NCI-H1694 (cell line): ENCODE data around the gene FBRSL1.
"Not testable (repeated sequence)": the region's sequence is repeated elsewhere in the genome, so short reads cannot be mapped to it uniquely, and the experiment has no call there.

Experiments used
- DNase-seq: peaks from one replicate; lab custom pipeline; 2025; lab: John Stamatoyannopoulos, UW

The FBRSL1 gene

DNA sequence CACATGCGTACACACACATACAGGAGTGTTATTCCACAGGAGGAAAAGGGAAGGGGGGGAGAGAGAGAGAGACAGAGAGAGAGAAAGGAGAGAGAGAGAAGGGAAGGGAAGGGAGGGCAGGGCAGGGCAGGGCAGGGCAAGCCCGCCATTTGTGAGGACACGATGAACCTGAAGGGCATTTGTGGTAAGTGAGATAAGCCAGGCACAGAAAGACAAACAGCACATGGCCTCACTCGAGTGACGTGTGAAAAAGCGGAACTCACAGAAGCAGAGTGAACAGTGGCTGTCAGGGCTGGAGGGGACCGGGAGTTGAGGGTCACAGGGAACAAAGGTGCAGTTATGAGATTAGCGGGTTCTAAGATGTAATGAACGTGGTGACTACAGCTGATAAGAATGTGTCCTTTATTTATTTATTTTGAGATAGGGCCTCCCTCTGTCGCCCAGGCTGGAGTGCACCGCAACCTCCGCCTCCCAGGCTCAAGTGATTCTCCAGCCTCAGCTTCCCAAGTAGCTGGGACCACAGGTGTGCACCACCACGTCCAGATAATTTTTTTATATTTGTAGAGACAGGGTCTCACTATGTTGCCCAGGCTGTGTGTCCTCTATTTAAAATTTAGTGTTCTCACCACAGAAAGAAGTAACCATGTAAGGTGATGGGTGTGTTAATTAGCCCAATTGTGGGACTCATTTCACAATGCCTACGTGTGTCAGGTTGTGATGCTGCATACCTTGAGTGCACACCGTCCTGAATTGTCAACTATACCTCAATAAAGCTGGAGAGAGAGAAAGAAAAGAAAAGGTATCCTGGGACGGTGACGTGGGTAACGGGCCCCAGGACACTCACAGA lies 18.7 kb upstream of the FBRSL1 start:
- no peak for DNase-seq

DNA sequence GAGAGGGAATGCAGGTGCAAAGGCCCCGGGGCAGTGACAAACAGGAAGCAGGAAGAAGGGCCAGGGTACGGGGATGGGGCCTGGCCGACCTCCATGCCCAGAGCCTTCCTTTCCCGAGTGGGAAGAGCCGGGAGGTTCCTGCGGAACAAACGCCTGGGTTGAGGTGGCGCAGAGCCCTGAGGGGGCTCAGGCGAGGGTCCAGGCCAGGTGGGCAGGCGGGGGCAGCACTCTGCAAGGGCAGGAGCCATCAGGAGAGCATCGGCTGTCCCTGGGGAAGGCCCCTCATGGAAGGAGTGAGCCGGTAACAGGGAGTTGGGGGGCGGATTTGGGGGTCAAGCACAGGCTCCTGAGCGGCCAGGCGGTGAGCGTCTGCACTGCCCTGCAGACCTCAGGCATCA lies 18.1 kb upstream of the FBRSL1 start:
- no peak for DNase-seq

DNA sequence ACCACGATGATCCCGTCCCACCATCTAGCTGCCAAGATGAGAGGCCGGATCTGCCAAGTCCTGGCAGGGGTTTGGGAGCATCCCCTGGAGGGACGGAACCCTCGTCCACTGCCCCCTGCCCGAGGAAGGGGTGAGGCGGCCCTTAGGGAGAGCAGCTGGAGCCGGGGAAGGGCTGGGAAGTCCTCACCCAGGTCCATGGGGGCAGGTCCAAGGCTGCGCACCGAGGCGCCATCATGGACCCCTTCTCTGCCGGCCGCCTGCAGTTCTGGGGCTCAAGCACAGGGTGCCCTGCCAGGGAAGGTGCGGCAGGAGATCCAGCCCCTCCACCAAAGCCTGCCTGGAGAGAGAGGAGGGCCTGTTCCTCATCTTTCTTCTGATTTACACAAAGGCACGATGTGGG lies 17.6 kb upstream of the FBRSL1 start:
- DNase-seq = no peak

DNA sequence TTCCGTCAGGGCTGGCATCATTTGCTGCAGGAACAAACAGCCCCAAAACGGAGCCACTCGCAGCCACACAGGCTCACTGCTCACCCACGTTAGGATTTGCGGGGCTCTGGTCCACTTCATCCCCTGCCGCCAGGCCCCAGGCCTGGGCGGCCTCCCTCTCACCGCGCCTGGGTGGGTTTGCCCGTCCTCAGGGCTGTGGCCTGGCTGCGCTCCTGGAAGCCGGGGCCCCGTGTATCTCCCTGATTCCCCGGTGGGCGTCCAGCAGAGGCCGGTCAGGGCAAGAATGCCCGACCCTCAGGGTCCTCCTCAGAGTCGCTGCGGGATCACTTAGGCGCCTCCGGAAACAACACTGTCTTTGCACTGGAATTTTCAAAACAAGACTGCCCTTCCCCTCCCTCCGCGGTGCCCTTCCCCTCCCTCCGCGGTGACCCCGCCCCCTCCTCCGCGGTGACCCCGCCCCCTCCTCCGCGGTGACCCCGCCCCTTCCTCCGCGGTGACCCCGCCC lies 15.7 kb upstream of the FBRSL1 start:
- no peak for DNase-seq

DNA sequence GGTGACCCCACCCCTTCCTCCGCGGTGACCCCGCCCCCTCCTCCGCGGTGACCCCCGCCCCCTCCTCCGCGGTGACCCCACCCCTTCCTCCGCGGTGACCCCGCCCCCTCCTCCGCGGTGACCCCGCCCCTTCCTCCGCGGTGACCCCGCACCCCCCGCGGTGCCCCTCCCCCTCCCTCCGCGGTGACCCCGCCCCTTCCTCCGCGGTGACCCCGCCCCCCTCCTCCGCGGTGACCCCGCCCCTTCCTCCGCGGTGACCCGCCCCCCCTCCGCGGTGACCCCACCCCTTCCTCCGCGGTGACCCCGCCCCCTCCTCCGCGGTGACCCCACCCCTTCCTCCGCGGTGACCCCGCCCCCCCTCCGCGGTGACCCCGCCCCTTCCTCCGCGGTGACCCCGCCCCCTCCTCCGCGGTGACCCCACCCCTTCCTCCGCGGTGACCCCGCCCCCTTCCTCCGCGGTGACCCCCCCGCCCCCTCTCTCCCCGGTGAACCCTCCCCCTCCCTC lies 15.1 kb upstream of the FBRSL1 start:
- not testable (repeated sequence) for DNase-seq

DNA sequence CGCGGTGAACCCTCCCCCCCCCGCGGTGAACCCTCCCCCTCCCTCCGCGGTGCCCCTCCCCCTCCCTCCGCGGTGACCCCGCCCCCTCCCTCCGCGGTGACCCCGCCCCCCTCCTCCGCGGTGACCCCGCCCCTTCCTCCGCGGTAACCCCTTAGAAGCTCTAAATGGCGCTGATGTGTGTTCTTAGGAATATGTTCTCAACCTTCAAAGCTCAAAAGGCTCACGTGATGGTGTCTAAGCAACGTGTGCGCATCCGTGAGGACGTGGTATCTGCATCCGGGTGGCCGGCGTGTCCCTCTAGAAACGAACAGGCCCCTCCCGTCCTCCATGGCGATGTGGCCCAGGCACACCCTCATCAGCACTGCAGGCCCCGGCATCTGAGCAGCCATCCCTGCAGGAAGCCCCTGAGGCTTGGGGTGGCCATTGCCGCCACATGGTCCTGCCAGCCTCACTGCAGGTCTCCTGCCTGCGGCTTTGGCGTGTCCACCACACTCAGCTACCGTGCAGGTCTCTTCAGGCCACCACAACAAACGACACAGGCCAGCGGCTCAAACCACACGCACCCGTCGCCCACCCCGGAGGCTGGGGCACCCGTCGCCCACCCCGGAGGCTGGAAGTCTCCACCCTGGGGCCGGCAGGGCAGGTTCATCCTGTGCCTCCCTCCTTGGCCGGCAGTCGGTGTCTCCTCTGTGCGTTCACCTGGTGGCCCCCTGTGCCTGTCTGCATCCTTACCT lies 14.5 kb upstream of the FBRSL1 start:
- DNase-seq = no peak

DNA sequence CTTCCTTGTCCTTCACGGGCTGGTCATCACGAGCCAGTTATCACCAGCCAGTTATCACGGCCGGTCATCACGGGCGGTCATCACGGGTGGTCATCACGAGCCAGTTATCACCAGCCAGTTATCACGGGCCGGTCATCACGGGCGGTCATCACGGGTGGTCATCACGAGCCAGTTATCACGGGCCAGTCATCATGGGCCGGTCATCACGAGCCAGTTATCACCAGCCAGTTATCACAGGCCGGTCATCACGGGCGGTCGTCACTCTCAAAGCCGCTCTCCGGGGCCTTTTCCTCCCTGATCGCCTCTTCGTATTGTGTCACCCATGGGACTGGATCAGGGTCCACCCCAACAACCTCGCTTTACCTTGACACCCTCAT lies 13.9 kb upstream of the FBRSL1 start:
- DNase-seq = no peak

DNA sequence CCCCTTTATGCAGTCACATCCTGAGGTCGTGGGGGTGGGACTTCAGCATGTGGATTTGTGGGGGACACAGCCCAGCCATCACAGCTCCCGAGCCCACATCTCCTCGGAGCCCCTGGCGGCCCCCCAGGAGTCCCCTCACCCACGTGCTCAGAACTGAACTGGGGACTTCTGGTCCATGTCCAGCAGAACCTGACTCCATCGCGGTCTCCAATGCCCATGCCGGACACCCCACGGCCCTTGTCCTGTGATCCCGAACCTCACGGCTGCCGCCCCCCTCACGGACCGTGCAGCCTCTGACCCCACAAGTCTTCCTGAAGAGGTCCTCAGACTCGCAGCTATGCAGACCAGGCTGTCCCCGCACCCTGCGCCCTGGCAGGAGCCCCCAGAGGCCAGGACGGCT lies 13.5 kb upstream of the FBRSL1 start:
- DNase-seq = no peak

DNA sequence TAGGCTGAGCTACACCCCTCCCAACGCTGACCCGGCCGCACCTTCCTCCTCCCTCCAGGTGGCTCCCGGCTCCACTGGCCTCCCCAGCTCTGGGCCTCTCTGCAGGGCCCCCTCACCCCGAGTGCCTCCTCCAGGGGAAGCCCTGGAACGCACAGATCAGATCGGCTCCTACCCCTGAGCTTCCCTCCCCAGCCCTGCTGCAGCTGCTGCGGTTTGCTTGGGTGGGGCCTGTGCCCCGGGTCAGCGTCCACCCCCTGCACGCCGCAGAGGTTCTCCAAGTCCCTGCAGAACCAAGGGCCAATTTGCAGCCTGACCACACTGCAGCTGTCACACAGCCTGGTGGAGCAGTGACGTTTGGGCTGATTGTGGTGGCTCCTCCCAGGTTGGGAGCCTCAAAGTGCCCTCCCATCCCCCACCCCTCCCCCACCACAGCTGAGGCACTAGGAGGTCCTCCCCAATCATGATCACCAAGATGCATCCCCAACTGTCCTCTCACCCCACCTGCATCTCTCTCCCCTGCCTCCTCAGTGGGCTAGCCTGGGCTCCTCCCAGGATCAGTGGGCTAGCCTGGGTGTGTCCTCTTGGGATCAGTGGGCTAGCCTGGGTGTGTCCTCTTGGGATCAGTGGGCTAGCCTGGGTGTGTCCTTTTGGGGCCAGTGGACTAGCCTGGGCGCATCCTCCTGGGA lies 12.8 kb upstream of the FBRSL1 start:
- DNase-seq = no peak

DNA sequence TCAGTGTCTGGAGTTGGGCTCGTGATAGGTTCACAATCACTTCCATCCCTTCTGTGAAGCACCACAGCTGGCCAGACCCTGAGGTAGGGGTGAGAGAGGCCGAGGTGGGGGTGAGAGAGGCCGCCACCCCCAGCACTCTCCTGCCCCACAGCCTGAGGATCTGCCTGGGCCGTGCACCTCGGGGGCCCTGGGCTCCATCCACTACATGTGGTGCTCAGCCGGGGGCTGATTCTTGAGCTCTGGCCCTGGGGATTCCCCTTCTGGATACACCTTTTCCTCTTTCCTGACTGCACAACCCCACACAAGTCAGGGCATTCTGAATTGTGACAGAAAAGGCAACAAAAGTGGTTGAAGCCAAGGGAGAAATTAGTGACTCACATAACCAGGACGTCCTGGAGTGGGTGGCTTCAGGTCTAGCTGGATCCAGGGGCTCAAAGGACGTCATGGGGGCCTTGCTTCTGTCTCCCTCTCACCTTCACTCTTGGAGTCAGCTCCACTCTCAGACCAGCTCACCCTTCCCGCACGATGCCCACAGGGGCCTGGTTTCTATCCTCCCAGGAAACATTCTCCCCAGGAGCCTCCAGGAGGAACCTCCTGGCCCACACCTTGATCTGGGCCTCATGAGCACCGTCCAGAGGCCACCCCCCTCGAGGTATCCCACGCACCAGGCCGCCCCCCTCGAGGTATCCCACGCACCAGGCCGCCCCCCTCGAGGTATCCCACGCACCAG lies 12.1 kb upstream of the FBRSL1 start:
- no peak for DNase-seq

DNA sequence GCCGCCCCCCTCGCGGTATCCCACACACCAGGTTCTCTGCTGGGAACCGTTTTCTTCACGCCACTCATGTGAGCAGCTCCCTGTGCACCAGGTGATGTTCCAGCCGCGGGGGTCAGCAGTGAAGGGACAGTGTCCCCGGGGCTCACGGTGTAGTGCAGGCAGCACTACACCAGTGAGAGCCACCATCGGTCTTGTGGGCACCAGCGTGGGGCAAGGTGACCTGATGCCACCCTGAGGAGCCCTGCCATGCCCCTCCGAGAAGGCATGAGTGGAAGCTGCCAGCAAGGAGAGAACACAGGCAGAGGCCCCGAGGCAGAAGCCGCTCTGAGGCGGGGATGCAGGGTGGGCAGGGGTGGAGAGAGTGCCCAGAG lies 11.5 kb upstream of the FBRSL1 start:
- DNase-seq = no peak

DNA sequence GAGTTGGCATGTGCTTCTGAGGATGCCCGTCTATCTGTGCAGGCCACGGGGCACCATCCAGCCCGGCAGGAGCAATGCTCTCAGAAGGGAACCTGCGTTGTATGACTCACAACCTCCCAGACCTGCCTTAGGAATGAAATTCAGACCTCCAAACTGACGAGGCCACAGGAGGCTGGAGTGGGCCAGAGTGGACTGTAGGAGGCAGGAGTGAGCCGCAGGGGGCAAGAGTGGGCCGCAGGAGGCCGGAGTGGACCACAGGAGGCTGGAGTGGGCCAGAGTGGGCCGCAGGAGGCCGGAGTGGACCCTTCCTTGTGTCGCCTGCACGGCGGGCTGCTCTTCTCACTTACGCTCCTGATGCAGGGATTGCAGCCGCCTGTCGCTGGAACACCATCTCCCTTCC lies 11.1 kb upstream of the FBRSL1 start:
- DNase-seq = no peak

DNA sequence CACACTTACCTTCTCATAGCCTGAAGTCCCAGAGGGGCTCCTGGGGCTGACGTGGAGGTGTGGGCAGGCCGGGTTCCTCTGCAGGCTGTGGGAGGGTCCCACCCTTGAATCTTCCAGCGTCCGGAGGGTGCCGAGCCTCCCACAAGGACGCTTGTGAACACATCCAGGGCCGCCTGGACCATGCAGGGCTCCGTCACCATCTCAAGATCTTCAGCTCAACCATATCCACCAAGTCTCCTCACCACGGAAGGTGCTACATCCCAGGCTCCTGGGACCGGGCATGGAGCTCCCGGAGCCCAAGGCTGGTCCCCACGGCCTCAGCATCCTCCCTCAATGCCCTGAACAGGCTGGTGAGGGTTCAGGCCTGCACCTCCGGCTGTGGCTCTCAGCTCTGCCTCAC lies 10.7 kb upstream of the FBRSL1 start:
- DNase-seq = no peak

DNA sequence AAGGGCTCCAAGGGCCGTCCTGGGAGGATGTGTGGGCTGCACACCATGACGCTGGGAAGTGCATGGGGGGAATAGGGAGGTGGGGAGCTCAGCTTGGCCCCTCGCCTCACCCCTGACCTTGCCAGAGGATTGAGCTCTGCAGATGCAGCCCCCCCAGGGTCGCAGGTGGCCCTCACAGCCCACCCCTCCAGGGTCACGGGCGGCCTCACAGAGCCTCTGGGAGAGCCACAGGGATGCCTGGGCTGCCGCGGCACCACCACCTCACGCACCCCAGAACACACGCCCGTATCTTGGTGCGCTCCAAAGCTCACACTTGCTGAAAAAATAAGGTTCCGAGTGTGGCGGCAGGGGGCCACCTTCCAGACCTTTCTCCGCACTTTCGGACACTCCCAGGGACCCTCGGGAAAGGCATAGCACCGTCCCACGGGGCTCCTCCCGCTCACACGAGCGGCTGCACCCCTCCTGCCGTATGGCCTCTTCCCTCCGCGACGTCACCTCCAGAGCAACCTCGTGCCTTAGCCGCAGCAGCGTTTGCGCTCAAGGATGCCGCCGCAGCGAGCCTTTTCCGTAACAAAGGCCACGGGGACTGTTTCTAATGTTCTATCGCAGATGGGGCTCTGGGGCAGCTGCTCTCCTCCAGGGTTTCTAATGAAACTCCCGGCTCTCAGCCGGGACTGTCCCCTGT lies 9.9 kb upstream of the FBRSL1 start:
- no peak for DNase-seq

DNA sequence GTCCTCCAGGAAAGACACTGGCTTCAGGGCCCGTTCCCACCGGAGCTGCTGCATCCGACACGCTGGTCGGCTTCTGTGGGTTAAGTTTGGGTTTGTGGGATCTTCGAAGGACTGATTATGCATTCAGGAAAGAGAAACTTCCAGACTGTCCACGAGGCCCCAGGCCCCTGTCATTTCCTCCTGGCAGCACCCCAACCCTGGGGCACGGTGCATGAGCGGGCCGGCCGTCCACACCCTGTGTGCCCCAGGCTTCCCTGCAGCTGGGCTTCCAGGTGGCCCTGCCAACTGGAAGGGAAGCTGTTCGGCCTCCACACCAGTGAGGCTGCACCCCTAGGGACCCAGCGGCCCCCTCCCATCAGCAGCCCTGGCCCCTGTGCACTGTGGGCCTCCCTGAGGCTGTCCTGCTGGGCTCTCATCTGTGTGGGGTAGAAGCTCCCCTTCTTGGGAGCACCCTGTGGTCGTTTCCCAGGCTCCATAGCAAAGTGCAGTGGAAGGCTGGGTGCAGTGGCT lies 9.3 kb upstream of the FBRSL1 start:
- no peak for DNase-seq

DNA sequence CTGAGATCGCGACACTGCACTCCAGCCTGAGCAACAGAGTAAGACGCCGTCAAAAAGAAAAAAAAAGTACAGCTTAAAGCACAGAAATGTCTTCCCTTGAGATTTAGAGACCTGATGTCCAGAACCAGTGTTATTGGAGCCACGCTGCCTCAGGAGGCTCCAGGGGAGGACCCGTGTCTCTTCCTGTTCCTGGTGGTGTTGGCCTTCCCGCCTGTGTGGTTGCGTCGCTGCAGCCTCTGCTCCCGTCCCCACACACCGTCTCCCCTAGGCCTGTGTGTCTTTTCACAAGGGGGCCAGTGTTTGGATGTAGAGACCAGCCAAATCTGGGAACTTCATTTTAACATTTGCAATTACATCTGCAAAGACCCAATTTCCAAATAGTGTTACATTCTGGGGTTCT lies 8.6 kb upstream of the FBRSL1 start:
- no peak for DNase-seq

DNA sequence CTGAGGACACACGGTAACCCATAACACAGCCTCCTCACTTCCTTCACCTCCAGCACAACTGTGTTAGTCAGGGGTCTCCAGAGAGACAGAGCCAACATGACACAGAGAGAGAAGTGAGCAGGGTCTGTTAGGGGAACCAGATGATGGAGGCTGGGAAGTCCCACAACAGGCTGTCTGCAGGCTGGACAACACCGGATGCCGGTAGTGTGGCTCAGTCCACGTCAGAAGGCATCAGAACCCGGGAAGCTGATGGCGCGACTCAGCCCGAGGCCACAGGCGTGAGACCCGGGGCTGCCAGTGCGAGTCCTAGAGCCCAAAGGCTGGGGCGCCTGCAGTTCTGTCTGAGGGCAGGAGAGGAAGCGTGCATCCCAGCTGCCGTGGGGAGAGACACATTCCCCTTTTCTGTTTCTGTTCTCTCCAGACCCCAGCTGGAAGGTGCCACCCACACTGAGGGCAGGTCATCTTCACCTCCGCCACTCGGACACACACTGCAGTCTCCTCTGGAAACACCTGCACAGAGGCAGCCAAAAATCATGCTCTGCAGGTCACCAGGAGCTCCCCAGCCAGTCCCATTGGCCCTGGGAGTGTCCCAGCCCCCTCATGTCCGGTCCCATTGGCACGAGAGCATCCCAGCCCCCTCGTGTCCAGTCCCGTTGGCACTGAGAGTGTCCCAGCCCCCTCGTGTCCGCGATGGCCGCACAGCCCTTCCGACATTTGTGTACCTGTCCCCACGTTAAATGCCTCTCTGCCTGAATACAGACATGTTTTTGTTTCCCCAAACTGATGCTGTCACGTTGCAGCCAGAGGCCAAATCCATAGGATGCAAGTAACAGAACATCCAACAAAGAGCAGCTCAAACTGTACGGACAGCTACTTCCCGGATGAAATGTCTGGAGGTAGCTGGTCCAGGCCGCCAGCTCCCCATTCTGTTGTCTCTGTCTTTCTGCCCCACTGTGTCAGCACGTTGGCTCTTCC lies 7.9 kb upstream of the FBRSL1 start:
- no peak for DNase-seq

DNA sequence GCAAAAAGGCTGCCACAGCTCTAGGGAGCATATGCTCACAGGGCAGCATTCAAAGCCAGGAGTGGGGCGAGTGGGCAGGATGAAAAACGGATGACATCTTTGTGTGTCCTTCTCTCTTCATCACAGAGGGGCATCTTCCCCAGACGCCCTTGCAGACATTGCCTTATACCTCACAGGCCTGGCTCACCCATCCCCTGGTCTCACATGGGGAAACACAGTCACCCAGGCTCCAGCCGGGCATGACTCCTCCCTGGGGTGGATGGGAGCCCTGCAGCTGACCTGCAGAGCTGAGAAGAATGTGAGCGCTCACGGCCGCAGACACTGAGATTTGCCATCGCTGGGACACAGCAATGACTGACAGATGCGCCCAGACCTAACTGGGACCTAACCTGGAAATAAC lies 7.2 kb upstream of the FBRSL1 start:
- no peak for DNase-seq

DNA sequence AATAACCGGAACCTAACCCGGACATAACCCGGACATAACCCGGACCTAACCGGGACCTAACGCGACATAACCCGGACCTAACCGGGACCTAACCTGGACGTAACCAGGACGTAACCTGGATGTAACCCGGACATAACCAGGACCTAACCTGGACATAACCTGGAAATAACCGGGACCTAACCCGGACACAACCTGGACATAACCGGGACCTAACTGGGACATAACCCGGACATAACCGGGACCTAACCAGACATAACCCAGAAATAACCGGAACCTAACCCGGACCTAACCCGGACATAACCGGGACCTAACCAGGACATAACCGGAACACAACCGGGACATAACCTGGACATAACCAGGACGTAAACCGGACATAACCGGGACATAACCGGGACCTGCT lies 6.7 kb upstream of the FBRSL1 start:
- DNase-seq = no peak

DNA sequence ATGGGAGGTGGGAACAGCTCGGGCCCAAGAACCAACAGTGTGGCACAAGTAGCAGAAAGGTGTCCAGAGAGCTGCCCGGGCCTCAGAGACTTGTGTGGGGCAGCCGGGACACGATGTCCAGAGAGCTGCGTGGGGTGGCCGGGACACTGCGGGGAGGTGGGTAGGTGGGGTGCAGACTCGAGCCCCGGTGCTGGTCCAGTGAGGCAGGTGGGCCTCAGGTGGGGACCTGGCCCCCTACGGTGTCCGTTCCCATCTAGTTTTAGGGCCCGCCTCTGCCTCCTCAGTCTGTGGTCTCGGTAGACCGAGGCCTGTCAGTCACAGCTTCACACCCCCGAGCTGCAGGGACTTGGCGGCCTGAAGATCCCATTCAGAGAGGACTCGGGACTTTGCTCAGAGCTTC lies 6.3 kb upstream of the FBRSL1 start:
- no peak for DNase-seq
